GM06990 (cell line): ENCODE measurements around the gene JPH4.

Experiments used
- DNase-seq: peaks from one replicate; pipeline ENCODE4 v3.0.0-alpha.2; 2011; ENCODE audit not compliant: insufficient read length; ENCODE audit errors: extremely low read depth
- H3K27me3 ChIP-seq: replicated peaks from 2 replicates; pipeline ENCODE4 v1.6.0; 2011; ENCODE audit warnings: low read length; ENCODE audit not compliant: control insufficient read depth, insufficient read depth
- H3K36me3 ChIP-seq: 2 replicates; pipeline ENCODE4 v1.5.1; 2011; ENCODE audit warnings: low read length; ENCODE audit not compliant: control insufficient read depth, insufficient read depth
- H3K4me3 ChIP-seq: replicated peaks from 2 replicates; pipeline ENCODE4 v1.5.1; 2011; ENCODE audit warnings: low read depth, mild to moderate bottlenecking, control low read depth, low read length
- CTCF ChIP-seq: IDR thresholded peaks from 2 replicates; pipeline ENCODE4 v1.5.1; 2011; ENCODE audit warnings: low read length, control low read depth, mild to moderate bottlenecking, inconsistent platforms; ENCODE audit not compliant: insufficient read depth, poor library complexity, severe bottlenecking

The JPH4 gene

GRCh38 chr14:23579739-23580138, 1.1 kb upstream of the JPH4 start:
- no peak overlapping the region for H3K4me3 ChIP-seq

GRCh38 chr14:23579311-23579630, 681 bp upstream of the JPH4 start:
- no peak overlapping the region for H3K4me3 ChIP-seq
- no peak for DNase-seq
- H3K36me3 ChIP-seq = no peaks in the 10 kb centered on the region
- H3K27me3 ChIP-seq = no peaks in the 10 kb centered on the region; the same call in 1 of the 2 replicates
- no peak for TF ChIP-seq CTCF

More at GRCh38 chr14:23579739-23580138, 1.1 kb upstream of the JPH4 start:
- no peak for DNase-seq
- Histone ChIP-seq H3K36me3 (no peaks in the 10 kb centered on the region), H3K27me3 (no peaks in the 10 kb centered on the region; the same call in 1 of the 2 replicates)
- no peak for TF ChIP-seq CTCF

- Histone ChIP-seq H3K27me3 (no peaks in the 10 kb centered on the region; the same call in 1 of the 2 replicates), H3K36me3 (no peaks in the 10 kb centered on the region), H3K4me3 (peak overlapping the region; percentile 60)
- no peak for DNase-seq
- TF ChIP-seq CTCF = no peak
These were observed 739 bp downstream of the JPH4 start for GRCh38 chr14:23577710-23578392.

GRCh38 chr14:23577004-23577681, 1.4 kb downstream of the JPH4 start:
- Histone ChIP-seq H3K36me3 (no peaks in the 10 kb centered on the region), H3K4me3 (peak overlapping the region; percentile 60), H3K27me3 (no peaks in the 10 kb centered on the region; the same call in 1 of the 2 replicates)
- TF ChIP-seq CTCF = no peak
- no peak for DNase-seq

GRCh38 chr14:23573384-23574015, 5.1 kb downstream of the JPH4 start:
- no peaks in the 10 kb centered on the region for H3K36me3 ChIP-seq
- DNase-seq = no peak
- H3K4me3 ChIP-seq = no peak overlapping the region
- TF ChIP-seq CTCF = no peak
- H3K27me3 ChIP-seq = no peaks in the 10 kb centered on the region; the same call in 1 of the 2 replicates
